Activated naive CD8-positive, alpha-beta T cell treated with anti-CD3 and anti-CD28 coated beads, Interleukin-2, amount 10 ng/mL, durations not matched to agents 7 days and 5 days (primary cell): ENCODE results near the gene ABHD2. TPM values are rescaled to one million over a fixed set of nuclear protein-coding genes. Genes with fewer than 3 reads are reported as not detected.
"Not testable (repeated sequence)": the region's sequence is repeated elsewhere in the genome, so short reads cannot be mapped to it uniquely, and the experiment has no call there.

Experiments
- ATAC-seq: fragments of 150-1000 bp; cut with Tn5 transposase; one replicate; pipeline ENCODE4 v1.10.0; 2021; ENCODE audit warnings: low read depth, moderate library complexity
- POLR2A ChIA-PET: fragments of 350-600 bp; sonication (Branson Sonifier 250); formaldehyde crosslinking; loops from one replicate; lab custom pipeline; 2021; ENCODE audit warnings: antibody characterized with exemption; lab: Charles Lee
- DNase-seq: peaks from one replicate; pipeline ENCODE4 v3.0.0; 2021
- H3K27ac Mint-ChIP-seq: one replicate; pipeline ENCODE4 v1.8.0; 2022; ENCODE audit warnings: mild to moderate bottlenecking, mixed read lengths
- H3K27me3 Mint-ChIP-seq: one replicate; pipeline ENCODE4 v1.8.0; 2022; ENCODE audit warnings: mild to moderate bottlenecking, moderate library complexity, mixed read lengths
- H3K36me3 Mint-ChIP-seq: one replicate; pipeline ENCODE4 v1.8.0; 2021; ENCODE audit warnings: mild to moderate bottlenecking, mixed read lengths
- H3K4me1 Mint-ChIP-seq: one replicate; pipeline ENCODE4 v1.8.0; 2021; ENCODE audit warnings: mixed read lengths
- H3K4me3 Mint-ChIP-seq: one replicate; pipeline ENCODE4 v1.8.0; 2022; ENCODE audit warnings: mild to moderate bottlenecking, moderate library complexity, mixed read lengths
- H3K9me3 Mint-ChIP-seq: one replicate; pipeline ENCODE4 v1.8.0; 2021; ENCODE audit warnings: mixed read lengths
- total RNA-seq, 2 experiments: library from RNA; stranded (reverse); gene quantifications; one replicate each; pipeline ENCODE4 v1.2.3, GENCODE V29; 2021

Gene ABHD2
- total RNA-seq, 2 experiments from 2014 or later, result 54.1 to 62.8 TPM

DNA sequence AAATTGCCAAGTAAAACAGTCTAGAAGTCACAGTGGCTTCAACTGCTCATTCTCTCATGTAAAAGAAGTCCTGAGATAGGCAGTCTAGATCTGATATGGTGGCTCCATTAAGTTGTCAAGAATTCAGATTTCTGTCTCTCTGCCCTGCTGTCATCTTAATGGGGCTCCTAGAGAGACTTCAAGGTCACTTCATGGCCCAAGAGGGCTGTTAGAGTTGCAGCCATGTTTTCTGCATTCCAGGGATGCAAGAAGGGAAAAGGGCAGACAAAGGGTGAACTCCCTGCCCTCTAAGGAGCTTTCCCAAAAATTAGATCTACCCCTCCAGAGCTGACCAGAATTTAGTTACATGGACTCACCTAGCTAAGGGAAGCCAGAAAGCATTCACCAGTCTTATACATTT, 23.1 kb downstream of the ABHD2 start:
- H3K4me1 Mint-ChIP-seq, result peaks cover 16% of the 10 kb centered on the region
- no peak for DNase-seq

DNA sequence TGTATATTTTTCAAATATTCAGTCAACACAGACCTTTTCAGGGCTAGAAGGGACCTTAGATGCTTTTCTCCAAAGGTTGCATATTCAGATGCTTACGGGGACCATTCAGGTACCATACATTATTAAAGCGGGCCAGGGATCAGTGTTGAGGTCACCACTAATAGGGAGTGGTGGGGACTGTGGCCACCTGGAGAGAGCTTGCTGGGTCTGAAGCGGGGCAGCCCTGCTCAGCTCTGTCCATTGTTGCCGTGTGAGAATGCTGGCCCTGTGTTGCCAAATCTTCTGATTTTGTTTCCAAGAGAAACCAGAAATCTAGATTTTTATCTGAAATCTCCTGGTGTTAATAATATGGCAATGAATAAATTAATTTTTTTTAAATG, 23.7 kb downstream of the ABHD2 start:
- H3K27me3 Mint-ChIP-seq, result no peaks in the 10 kb centered on the region
- peaks cover 10% of the 10 kb centered on the region for H3K36me3 Mint-ChIP-seq
- ATAC-seq, result no peak
- H3K4me3 Mint-ChIP-seq, result no peak overlapping the region
- H3K9me3 Mint-ChIP-seq, result no peaks in the 10 kb centered on the region
- POLR2A ChIA-PET, result interaction anchor here (1.4 kb wide), 1 partner anchor 24 kb away, joined by 4 read pairs; the partner anchor contains the start of gene ABHD2
- H3K4me1 Mint-ChIP-seq, result peaks cover 14% of the 10 kb centered on the region
- no peak overlapping the region for H3K27ac Mint-ChIP-seq
- no peak for DNase-seq

More for the DNA sequence above, 23.1 kb downstream of the ABHD2 start:
- ATAC-seq, result no peak
- Mint-ChIP-seq H3K36me3 (peaks cover 8% of the 10 kb centered on the region), H3K4me3 (no peak overlapping the region), H3K27ac (peak overlapping the region; percentile 15), H3K9me3 (no peaks in the 10 kb centered on the region), H3K27me3 (no peaks in the 10 kb centered on the region)
- POLR2A ChIA-PET, result interaction anchor here (1.4 kb wide), 1 partner anchor 23 kb away, joined by 4 read pairs; the partner anchor contains the start of gene ABHD2

DNA sequence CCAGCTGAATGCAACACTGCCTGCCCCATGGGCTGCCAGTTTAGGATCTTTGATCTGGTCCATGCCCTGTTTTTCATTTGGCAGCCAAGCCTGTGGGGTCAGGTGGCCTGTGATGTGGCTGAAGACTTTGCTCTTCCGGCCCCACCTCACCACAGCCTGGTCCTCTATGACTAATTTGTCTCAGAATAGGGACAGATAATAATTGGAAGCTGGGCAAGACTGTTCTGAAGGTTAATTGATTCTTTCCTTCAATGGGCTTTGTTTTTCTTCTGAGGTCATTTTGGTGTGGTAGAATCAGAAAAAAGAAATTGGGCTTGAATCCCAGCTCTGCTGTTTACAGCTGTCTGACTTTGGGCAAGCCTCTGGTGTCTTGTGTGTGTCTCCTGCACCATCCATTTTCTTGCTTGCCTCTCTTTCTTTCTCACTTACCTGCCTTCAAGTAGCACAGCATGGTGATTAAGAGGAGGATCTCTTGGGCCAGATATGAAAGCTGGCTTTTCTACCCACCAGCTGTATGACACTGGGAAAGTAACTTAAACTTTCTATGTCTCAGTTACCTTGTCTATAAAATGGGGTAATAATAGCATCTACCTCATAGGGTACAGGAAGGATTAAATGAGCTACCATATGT, 24.2 kb downstream of the ABHD2 start:
- peak; percentile 33 for ATAC-seq
- Mint-ChIP-seq H3K27me3 (no peaks in the 10 kb centered on the region), H3K9me3 (no peaks in the 10 kb centered on the region), H3K36me3 (peaks cover 12% of the 10 kb centered on the region), H3K4me3 (no peak overlapping the region), H3K4me1 (peaks cover 14% of the 10 kb centered on the region), H3K27ac (no peak overlapping the region)
- no peak for DNase-seq
- POLR2A ChIA-PET, result no interaction called here

DNA sequence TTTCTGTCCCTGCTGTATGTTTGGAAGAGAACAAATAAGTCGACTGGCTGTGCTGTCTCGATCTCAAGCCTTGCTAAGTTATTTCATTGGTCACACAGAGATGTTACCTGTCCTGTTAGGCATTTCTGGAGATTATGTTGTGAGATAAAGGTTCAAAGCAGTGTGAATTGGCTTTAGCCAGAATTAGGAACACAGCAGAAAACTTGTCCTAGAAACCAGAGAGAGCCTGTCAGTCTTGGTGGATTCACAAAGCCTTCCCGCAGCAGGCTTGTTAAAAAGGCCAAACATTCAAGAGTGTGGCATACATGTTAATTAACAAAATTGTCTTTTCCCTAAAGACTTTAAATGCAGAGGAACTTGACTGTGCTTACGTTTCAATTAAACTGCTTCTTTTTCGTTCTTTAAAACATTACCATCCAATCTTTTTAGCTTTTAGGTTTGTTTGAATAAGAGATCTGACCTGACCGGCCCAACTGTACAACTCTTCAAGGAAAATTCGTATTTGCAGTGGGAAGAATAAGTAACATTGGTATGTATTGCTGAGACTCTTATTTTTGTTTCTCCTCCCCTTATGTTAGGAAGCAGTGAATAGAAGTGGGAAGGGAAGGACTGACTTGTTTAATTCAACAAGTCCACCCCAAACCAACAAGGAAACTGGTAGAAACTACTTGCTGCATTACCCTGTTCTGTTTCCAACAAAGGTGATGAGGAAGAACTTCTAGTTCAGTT, 25.2 kb downstream of the ABHD2 start:
- POLR2A ChIA-PET, result no interaction called here
- Mint-ChIP-seq H3K4me1 (peaks cover 13% of the 10 kb centered on the region), H3K4me3 (no peak overlapping the region), H3K36me3 (peaks cover 10% of the 10 kb centered on the region), H3K27ac (no peak overlapping the region), H3K9me3 (no peaks in the 10 kb centered on the region), H3K27me3 (no peaks in the 10 kb centered on the region)
- no peak for DNase-seq
- no peak for ATAC-seq

DNA sequence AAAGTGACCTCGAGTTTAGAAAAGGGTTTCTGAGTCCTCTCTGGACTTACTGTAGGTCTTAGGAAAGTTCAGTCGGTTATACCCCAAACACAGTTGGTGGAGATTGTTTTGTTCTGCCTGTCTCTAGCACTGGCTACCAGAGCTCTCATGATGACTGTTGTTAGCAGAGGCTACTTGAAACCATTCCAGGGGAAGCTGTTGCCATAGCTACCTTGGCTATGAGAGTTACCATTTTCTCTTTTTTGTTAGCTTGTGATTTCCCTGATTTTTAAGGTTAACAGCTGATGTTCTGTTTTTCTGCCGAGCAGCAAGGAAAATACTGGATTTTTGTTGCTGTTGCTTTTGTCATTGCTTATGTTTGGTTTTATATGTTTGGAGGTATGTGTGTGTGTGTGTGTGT, 26.7 kb downstream of the ABHD2 start:
- Mint-ChIP-seq H3K9me3 (no peaks in the 10 kb centered on the region), H3K4me3 (no peak overlapping the region), H3K36me3 (peaks cover 12% of the 10 kb centered on the region), H3K4me1 (peaks cover 13% of the 10 kb centered on the region), H3K27ac (no peak overlapping the region), H3K27me3 (no peaks in the 10 kb centered on the region)
- DNase-seq, result no peak
- POLR2A ChIA-PET, result interaction anchor here (0.6 to 0.7 kb wide), 2 partner anchors 8 to 522 kb away, joined by 3 read pairs; no protein-coding TSS in a partner anchor
- no peak for ATAC-seq

DNA sequence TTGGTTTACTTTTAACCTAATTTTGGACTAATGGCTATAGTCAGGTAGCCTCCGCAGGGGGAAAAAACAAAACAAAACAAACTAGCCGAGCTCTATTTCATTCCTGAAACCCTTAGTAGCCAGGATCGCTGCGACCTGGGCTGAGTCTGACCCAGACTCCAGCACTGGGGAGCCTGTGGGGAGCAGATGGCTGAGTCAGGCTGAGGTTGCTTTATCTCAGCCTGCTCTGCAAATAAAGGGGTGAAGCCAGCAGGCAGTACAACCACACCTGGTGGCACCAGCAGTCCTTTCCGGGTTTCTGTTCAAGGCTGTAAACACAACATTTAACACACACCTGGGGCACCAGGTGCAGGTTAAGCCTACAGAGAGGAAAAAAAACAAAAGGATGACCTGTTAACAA, 27.3 kb downstream of the ABHD2 start:
- H3K4me3 Mint-ChIP-seq, result no peak overlapping the region
- no peak for DNase-seq
- H3K27ac Mint-ChIP-seq, result no peak overlapping the region
- no peaks in the 10 kb centered on the region for H3K9me3 Mint-ChIP-seq
- peaks cover 12% of the 10 kb centered on the region for H3K36me3 Mint-ChIP-seq
- ATAC-seq, result no peak
- POLR2A ChIA-PET, result no interaction called here
- H3K4me1 Mint-ChIP-seq, result peaks cover 13% of the 10 kb centered on the region
- H3K27me3 Mint-ChIP-seq, result no peaks in the 10 kb centered on the region

DNA sequence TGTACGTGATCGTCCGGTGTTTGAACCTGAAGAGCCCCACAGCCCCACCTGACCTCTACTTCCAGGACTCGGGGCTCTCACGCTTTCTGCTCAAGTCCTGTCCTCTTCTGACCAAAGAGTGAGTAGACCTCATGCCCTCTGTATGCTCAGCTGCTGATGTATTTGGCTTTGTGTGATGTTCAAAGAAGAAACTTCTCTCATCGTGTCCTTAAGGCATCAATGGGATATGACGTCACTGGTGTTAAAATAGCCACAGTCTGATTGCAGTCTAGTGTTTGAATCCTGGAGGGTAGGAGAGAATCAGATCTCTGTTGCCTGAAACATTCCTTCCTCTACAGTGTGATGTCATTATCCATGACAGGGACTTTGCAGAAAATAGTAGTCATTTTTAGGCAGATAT, 28.1 kb downstream of the ABHD2 start:
- peaks cover 13% of the 10 kb centered on the region for H3K4me1 Mint-ChIP-seq
- POLR2A ChIA-PET, result no interaction called here
- H3K9me3 Mint-ChIP-seq, result no peaks in the 10 kb centered on the region
- H3K27ac Mint-ChIP-seq, result no peak overlapping the region
- no peak for ATAC-seq
- no peak for DNase-seq
- no peaks in the 10 kb centered on the region for H3K27me3 Mint-ChIP-seq
- H3K36me3 Mint-ChIP-seq, result peaks cover 14% of the 10 kb centered on the region
- H3K4me3 Mint-ChIP-seq, result no peak overlapping the region

DNA sequence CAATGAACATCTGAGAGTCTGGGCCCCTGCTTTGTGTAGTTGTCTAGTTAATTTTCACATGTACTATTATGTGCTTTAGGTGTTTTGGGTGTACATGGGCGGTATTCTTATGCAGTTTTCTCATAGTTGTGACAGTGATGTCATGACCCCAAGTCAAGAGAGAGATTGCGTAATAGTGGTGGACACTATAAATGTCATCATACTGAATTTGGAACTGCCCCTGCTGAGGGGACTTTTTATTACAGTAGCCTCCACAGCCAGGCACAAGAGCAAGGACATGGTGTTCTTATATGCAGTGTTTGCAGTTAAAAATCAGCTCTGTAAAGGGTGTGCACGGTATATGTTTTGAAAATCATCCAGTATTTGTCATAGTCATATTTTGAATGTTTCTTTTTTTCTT, 29.5 kb downstream of the ABHD2 start:
- DNase-seq, result no peak
- H3K9me3 Mint-ChIP-seq, result no peaks in the 10 kb centered on the region
- POLR2A ChIA-PET, result no interaction called here
- H3K27me3 Mint-ChIP-seq, result no peaks in the 10 kb centered on the region
- peaks cover 16% of the 10 kb centered on the region for H3K36me3 Mint-ChIP-seq
- peaks cover 4% of the 10 kb centered on the region for H3K4me1 Mint-ChIP-seq
- H3K4me3 Mint-ChIP-seq, result no peak overlapping the region
- ATAC-seq, result no peak
- no peak overlapping the region for H3K27ac Mint-ChIP-seq

DNA sequence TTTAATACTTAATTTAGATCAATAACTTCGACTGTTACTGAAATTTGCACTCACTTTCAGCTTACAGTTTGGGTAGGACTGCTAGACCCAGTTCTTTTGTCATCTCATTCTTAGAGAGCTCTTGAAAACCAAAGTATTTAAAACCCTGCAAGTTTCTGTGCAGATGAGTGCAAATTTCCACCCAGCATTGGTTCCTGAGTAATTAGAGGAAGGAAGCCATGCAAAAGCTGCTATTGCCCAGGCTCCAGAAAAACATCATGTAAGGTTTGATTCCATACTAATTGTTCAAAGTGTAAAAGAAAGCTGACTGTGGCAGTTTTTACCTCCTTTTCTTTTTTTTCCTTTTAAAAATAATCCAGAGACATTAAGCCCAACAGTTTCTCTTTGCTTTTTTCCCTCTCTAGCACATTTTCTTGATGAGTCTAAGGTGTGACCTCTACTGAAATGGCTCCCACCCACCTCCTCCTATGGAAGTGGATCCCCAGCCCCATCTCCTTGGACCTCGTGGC, 30.3 kb downstream of the ABHD2 start:
- Mint-ChIP-seq H3K27me3 (no peaks in the 10 kb centered on the region), H3K27ac (no peak overlapping the region), H3K9me3 (no peaks in the 10 kb centered on the region), H3K36me3 (peaks cover 20% of the 10 kb centered on the region), H3K4me1 (no peaks in the 10 kb centered on the region), H3K4me3 (no peak overlapping the region)
- POLR2A ChIA-PET, result no interaction called here
- no peak for DNase-seq
- ATAC-seq, result no peak

DNA sequence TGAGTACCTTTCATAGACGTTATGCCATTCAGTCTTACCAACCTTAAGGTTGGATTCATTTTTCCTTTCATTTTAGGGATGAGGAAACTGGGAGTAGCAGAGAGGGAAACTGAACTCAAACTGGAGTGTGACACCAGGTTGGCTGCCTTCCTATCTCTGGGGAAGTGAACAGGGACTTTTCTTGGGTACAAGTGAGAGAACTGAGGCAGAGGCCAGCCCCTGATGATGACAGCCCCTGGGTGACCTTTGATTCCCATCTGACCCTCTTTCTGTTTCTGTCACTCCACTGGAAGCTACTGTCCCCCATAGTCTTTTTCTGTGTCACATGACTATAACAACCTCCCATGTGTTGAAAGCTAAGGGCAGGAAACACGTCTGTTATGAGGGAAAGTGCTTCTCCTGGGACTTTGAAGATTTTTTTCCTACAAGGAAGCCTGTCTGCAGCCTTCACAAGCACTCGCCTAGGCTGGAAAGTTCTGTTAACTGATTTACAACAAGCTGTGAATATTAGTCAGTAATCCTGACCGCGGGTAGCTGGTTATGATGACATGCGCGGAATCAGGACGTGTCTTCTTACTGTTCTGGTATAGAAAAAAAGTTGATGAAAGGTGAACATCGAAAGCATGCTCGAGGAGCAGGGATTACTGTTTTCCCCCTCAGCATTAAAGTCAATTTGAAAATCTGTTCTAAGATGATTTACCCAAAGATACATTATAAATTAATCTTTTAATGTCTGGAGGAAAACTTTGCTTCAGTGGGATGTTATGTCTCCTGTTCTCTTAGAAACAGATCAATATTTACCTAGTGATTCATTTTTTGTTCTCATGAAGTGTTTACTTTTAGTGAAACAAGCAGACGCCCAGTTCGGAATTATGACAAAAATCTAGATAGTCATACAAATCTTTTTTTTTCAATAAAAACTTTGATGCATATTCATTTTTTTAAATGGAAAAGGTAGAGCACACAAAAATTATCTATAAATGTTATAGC, 31.5 kb downstream of the ABHD2 start:
- POLR2A ChIA-PET, result interaction anchor here (0.5 kb wide), 1 partner anchor 217 kb away, joined by 3 read pairs; no protein-coding TSS in a partner anchor
- Mint-ChIP-seq H3K4me3 (no peak overlapping the region), H3K27me3 (no peaks in the 10 kb centered on the region), H3K27ac (no peak overlapping the region), H3K36me3 (peaks cover 22% of the 10 kb centered on the region), H3K4me1 (no peaks in the 10 kb centered on the region), H3K9me3 (no peaks in the 10 kb centered on the region)
- no peak for DNase-seq
- no peak for ATAC-seq

DNA sequence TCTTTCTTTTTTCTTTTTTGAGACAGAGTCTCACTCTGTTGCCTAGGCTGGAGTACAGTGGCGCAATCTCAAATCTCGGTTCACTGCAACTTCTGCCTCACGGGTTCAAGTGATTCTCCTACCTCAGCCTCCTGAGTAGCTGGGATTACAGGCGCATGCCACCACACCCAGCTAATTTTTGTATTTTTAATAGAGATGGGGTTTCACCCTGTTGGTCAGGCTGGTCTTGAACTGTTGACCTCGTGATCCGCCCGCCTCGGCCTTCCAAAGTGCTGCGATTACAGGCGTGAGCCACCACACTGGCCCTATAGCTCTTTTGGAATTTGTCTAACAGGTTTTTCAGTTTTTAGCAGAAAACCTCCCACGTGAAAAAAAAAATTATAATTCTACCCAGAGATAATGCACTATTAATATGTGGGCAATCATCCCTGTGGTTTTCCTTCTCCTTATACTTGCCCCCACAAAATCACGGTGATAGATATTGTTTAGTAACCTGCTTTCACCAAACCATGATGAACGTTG, 32.3 kb downstream of the ABHD2 start:
- POLR2A ChIA-PET, result interaction anchor here (0.5 kb wide), 1 partner anchor 218 kb away, joined by 3 read pairs; no protein-coding TSS in a partner anchor
- H3K27ac Mint-ChIP-seq, result not testable (repeated sequence)

DNA sequence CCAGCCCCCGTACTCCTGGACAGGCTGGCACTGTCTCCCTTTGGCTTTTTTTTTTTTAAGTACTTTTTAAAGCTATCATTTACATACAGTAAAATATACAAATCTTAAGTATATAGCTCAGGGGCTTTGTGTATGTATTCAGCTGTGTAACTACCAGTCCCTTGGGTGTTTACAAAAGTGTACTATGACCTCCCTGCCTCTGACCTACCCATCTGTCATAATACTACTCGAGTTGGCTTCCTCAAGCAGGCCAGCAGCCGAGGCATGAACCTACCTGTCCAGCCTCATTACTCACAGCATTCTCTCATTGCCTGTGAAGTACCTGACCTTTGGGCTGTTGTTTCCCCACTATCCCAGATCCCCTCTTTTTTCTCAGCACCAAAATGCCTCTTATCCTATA, 33.2 kb downstream of the ABHD2 start:
- ATAC-seq (no peak), DNase-seq (no peak)
- POLR2A ChIA-PET, result no interaction called here
- no peak overlapping the region for H3K27ac Mint-ChIP-seq
- no peaks in the 10 kb centered on the region for H3K4me1 Mint-ChIP-seq
- H3K9me3 Mint-ChIP-seq, result no peaks in the 10 kb centered on the region
- peaks cover 27% of the 10 kb centered on the region for H3K36me3 Mint-ChIP-seq
- no peak overlapping the region for H3K4me3 Mint-ChIP-seq
- H3K27me3 Mint-ChIP-seq, result no peaks in the 10 kb centered on the region

More for the DNA sequence above, 32.3 kb downstream of the ABHD2 start:
- not testable (repeated sequence) for H3K4me3 Mint-ChIP-seq, DNase-seq, H3K9me3 Mint-ChIP-seq, H3K4me1 Mint-ChIP-seq, ATAC-seq, H3K27me3 Mint-ChIP-seq
- H3K36me3 Mint-ChIP-seq, result peaks cover 22% of the 10 kb centered on the region
